Subcutaneous abdominal adipose tissue (tissue), 5 donors: ENCODE results near the gene CA4.
A peak's percentile ranks its signal among the peaks of the same experiment; 100 is the strongest.
"Not testable (repeated sequence)": the region's sequence is repeated elsewhere in the genome, so short reads cannot be mapped to it uniquely, and the experiment has no call there.

Experiments
- H3K27ac ChIP-seq: one replicate; pipeline ENCODE4 v1.7.0; 2013; ENCODE audit warnings: low read depth, mild to moderate bottlenecking, inconsistent platforms, low read length, moderate library complexity
- H3K27me3 ChIP-seq, 5 donors: one replicate each; pipeline ENCODE4 v1.7.0; 2013; ENCODE audit warnings: low read length in 5 of 5, inconsistent platforms in 1 of 5; ENCODE audit not compliant: control insufficient read depth in 5 of 5, insufficient read depth in 4 of 5
- H3K36me3 ChIP-seq, 5 donors: one replicate each; pipeline ENCODE4 v1.7.0; 2013; ENCODE audit warnings: low read length in 5 of 5; ENCODE audit not compliant: control insufficient read depth in 5 of 5, insufficient read depth in 5 of 5
- H3K4me1 ChIP-seq, 5 donors: one replicate each; pipeline ENCODE4 v1.7.0; 2013; ENCODE audit warnings: low read length in 5 of 5, mild to moderate bottlenecking in 3 of 5, moderate library complexity in 1 of 5; ENCODE audit not compliant: control insufficient read depth in 5 of 5, insufficient read depth in 5 of 5
- H3K4me3 ChIP-seq, 5 donors: one replicate each; pipeline ENCODE4 v1.7.0; 2013; ENCODE audit warnings: low read length in 5 of 5, low read depth in 1 of 5
- H3K9ac ChIP-seq, 5 donors: one replicate each; pipeline ENCODE4 v1.7.0; 2013; ENCODE audit warnings: low read length in 5 of 5, mild to moderate bottlenecking in 4 of 5, moderate library complexity in 3 of 5
- H3K9me3 ChIP-seq, 5 donors: one replicate each; pipeline ENCODE4 v1.7.0; 2013; ENCODE audit warnings: low read length in 5 of 5; ENCODE audit not compliant: control insufficient read depth in 5 of 5
- donor health status: healthy.
- donor health status: healthy.
- donor health status: healthy.
- donor health status: healthy.
- donor health status: healthy.

CA4 gene

GRCh38 chr17:60149691-60150582, at the start of gene CA4:
Gene CA4, plus strand, starts transcription at chr17:60149973. Its CDS starts 62 bp downstream, at chr17:60150035.
- no peaks in the 10 kb centered on the region for H3K36me3 ChIP-seq
- peak within 1 kb of the TSS; percentile 60 for H3K27ac ChIP-seq
- peak within 1 kb of the TSS in 3 of 5 donors; percentile 34 to 55 (median 41) for H3K9ac ChIP-seq
- no peaks in the 10 kb centered on the region for H3K9me3 ChIP-seq
- H3K4me3 ChIP-seq: peak within 1 kb of the TSS; percentile 9 to 69 (median 65)
- peaks cover 22 to 60% (median 50%) of the 10 kb centered on the region in 5 donors for H3K27me3 ChIP-seq
- H3K4me1 ChIP-seq: peaks cover 4 to 76% (median 33%) of the 10 kb centered on the region in 5 donors

- H3K27ac ChIP-seq, H3K27me3 ChIP-seq, H3K36me3 ChIP-seq: not testable (repeated sequence)
Observed at GRCh38 chr17:60100577-60100976, 49.2 kb upstream of the CA4 start.

GRCh38 chr17:60102015-60102631, 47.6 kb upstream of the CA4 start:
- H3K4me1 ChIP-seq, H3K27me3 ChIP-seq, H3K9ac ChIP-seq, H3K9me3 ChIP-seq, H3K36me3 ChIP-seq: not testable (repeated sequence)
- peak overlapping the region; percentile 41 for H3K27ac ChIP-seq
- peak overlapping the region in 4 of 5 donors; percentile 27 to 56 (median 47) for H3K4me3 ChIP-seq

More at GRCh38 chr17:60100577-60100976, 49.2 kb upstream of the CA4 start:
- H3K4me1 ChIP-seq, H3K4me3 ChIP-seq, H3K9me3 ChIP-seq, H3K9ac ChIP-seq: not testable (repeated sequence)

- H3K9ac ChIP-seq: no peak overlapping the region
- H3K27ac ChIP-seq: peak overlapping the region; percentile 41
- no peaks in the 10 kb centered on the region for H3K36me3 ChIP-seq
- peak overlapping the region; percentile 27 to 60 (median 55) for H3K4me3 ChIP-seq
- no peaks in the 10 kb centered on the region for H3K9me3 ChIP-seq
- H3K27me3 ChIP-seq: no peaks in the 10 kb centered on the region
- H3K4me1 ChIP-seq: peaks cover 0 to 6% (median 2%) of the 10 kb centered on the region in 5 donors
Observed at GRCh38 chr17:60102632-60103096, 47.1 kb upstream of the CA4 start.

- Histone ChIP-seq H3K27ac (no peak overlapping the region), H3K9ac (no peak overlapping the region), H3K9me3 (no peaks in the 10 kb centered on the region), H3K36me3 (no peaks in the 10 kb centered on the region), H3K4me1 (peaks cover 0 to 6% (median 2%) of the 10 kb centered on the region in 5 donors), H3K4me3 (no peak overlapping the region), H3K27me3 (no peaks in the 10 kb centered on the region)
Observed at GRCh38 chr17:60103957-60104356, 45.8 kb upstream of the CA4 start.

GRCh38 chr17:60106340-60107059, 43.3 kb upstream of the CA4 start:
- Histone ChIP-seq H3K27me3 (peaks cover 0 to 3% (median 0%) of the 10 kb centered on the region in 5 donors), H3K36me3 (no peaks in the 10 kb centered on the region), H3K27ac (no peak overlapping the region), H3K4me1 (peaks cover 0 to 6% (median 2%) of the 10 kb centered on the region in 5 donors), H3K9me3 (no peaks in the 10 kb centered on the region), H3K4me3 (no peak overlapping the region), H3K9ac (no peak overlapping the region)

- Histone ChIP-seq H3K4me1 (peaks cover 0 to 6% (median 1%) of the 10 kb centered on the region in 5 donors), H3K36me3 (no peaks in the 10 kb centered on the region), H3K4me3 (no peak overlapping the region), H3K27me3 (peaks cover 0 to 3% (median 0%) of the 10 kb centered on the region in 5 donors), H3K9me3 (no peaks in the 10 kb centered on the region), H3K27ac (no peak overlapping the region), H3K9ac (no peak overlapping the region)
Observed at GRCh38 chr17:60107526-60108257, 42.1 kb upstream of the CA4 start.

- not testable (repeated sequence) for H3K4me1 ChIP-seq, H3K9ac ChIP-seq, H3K4me3 ChIP-seq, H3K27ac ChIP-seq, H3K27me3 ChIP-seq, H3K9me3 ChIP-seq, H3K36me3 ChIP-seq
Observed at GRCh38 chr17:60108309-60108708, 41.5 kb upstream of the CA4 start.

- Histone ChIP-seq H3K4me3 (no peak overlapping the region), H3K27me3 (peaks cover 0 to 3% (median 0%) of the 10 kb centered on the region in 5 donors), H3K4me1 (no peaks in the 10 kb centered on the region), H3K9me3 (no peaks in the 10 kb centered on the region), H3K27ac (no peak overlapping the region), H3K9ac (no peak overlapping the region), H3K36me3 (no peaks in the 10 kb centered on the region)
Observed at GRCh38 chr17:60108712-60109111, 41.1 kb upstream of the CA4 start.
